Measurements from ENCODE around the gene CEP85. TPM values are rescaled to one million over a fixed set of nuclear protein-coding genes. Genes with fewer than 3 reads are reported as not detected.

Gene CEP85
- total RNA-seq, 1 experiment from 2014 or later, result 38.6 TPM

- H3K4me2 ChIP-seq (ENCODE audit: insufficient read depth, insufficient read length, low read length), result no peak overlapping the region
- H2BK120ac ChIP-seq (ENCODE audit: low read depth, low read length, poor library complexity, severe bottlenecking), result no peak overlapping the region
- H3K4me1 ChIP-seq (ENCODE audit: insufficient read depth, low read length), result no peaks in the 10 kb centered on the region
- no peak overlapping the region; the same call in 1 of the 2 replicates for H3K14ac ChIP-seq (ENCODE audit: insufficient read depth, low read length)
- no peak overlapping the region for H3K23ac ChIP-seq (ENCODE audit: insufficient read length, low read depth, low read length)
- H3K18ac ChIP-seq (ENCODE audit: insufficient read length, low read depth, low read length), result no peak overlapping the region
- H3K27ac ChIP-seq (ENCODE audit: insufficient read length, low read depth, low read length), result no peak overlapping the region
- H2BK15ac ChIP-seq (ENCODE audit: low read depth, low read length), result no peak overlapping the region
- no peak overlapping the region for H3T11ph ChIP-seq (ENCODE audit: low read length)
- no peak overlapping the region for H2AK5ac ChIP-seq (ENCODE audit: insufficient read length, low read length)
- Mint-ChIP-seq H3K9me3 (no peaks in the 10 kb centered on the region), H3K36me3 (ENCODE audit: insufficient read depth in 1 of 3, low read depth in 3 of 3) (peaks cover 12 to 45% (median 40%) of the 10 kb centered on the region in 3 experiments; a peak in 6 of 7 replicates), H3K27ac (peak overlapping the region in 2 of 3 experiments; percentile 89 to 90; a peak in 4 of 7 replicates), H3K4me1 (peaks cover 0 to 6% of the 10 kb centered on the region in 2 experiments; a peak in 1 of 4 replicates), H3K4me3 (no peak overlapping the region), H3K27me3 (ENCODE audit: low read depth) (no peaks in the 10 kb centered on the region)
- H2BK5ac ChIP-seq (ENCODE audit: insufficient read length, low read length), result no peak overlapping the region
- H3K27me3 ChIP-seq (ENCODE audit: insufficient read depth, low read length), result no peaks in the 10 kb centered on the region
- no peak overlapping the region for H3K4ac ChIP-seq (ENCODE audit: low read depth, low read length)
- no peak overlapping the region for H3K56ac ChIP-seq (ENCODE audit: insufficient read length, low read depth, low read length)
- no peaks in the 10 kb centered on the region for H4K20me1 ChIP-seq (ENCODE audit: control insufficient read depth, insufficient read depth, insufficient read length)
- no peaks in the 10 kb centered on the region for H3K79me1 ChIP-seq (ENCODE audit: insufficient read depth, low read depth, low read length, poor library complexity, severe bottlenecking)
- no peak overlapping the region for H3K9ac ChIP-seq (ENCODE audit: extremely low read depth, insufficient read length, low read length)
- no peaks in the 10 kb centered on the region for H3K9me3 ChIP-seq (ENCODE audit: control insufficient read depth, low read depth, low read length)
- H2AFZ ChIP-seq (ENCODE audit: low read length), result no peak overlapping the region
- WGBS (ENCODE audit: extremely low coverage, insufficient read length, low lambda C conversion rate), result no CpG with 5 or more reads among the region's 8 CpGs
- H2BK20ac ChIP-seq (ENCODE audit: low read depth, low read length, poor library complexity, severe bottlenecking), result no peak overlapping the region
- no peak overlapping the region for H4K5ac ChIP-seq (ENCODE audit: insufficient read length, low read depth, low read length)
- no peak overlapping the region for H4K8ac ChIP-seq (replicated peaks; ENCODE audit: insufficient read length, low read depth, low read length)
- DNase-seq, result no peak
- TF ChIP-seq CTCF (conservative IDR thresholded peaks at IDR 0.05), result no peak
- H3K79me2 ChIP-seq (ENCODE audit: insufficient read depth, low read length), result no peaks in the 10 kb centered on the region
- no peak overlapping the region for H4K91ac ChIP-seq (ENCODE audit: insufficient read length, low read depth, low read length)
- H2BK12ac ChIP-seq (ENCODE audit: insufficient read length, low read depth, low read length), result no peak overlapping the region
- H3K23me2 ChIP-seq (ENCODE audit: insufficient read length, low read depth, low read length, poor library complexity, severe bottlenecking), result no peaks in the 10 kb centered on the region
Observed at GRCh38 chr1:26327956-26328362, 94.0 kb downstream of the CEP85 start.

Other genes with a start within 250 kb of the CEP85 start
- 8.2 and 12.4 TPM in 2 replicates for gene PAFAH2, start 236.1 kb upstream of the CEP85 start, total RNA-seq (2021)
- 1.0 and 1.1 TPM in 2 replicates for gene EXTL1, start 212.4 kb upstream of the CEP85 start, total RNA-seq (2021)
- 0.35 TPM in 2 replicates for gene SLC30A2, start 188.1 kb upstream of the CEP85 start, total RNA-seq (2021)
- not detected in 2 replicates for gene TRIM63, start 166.6 kb upstream of the CEP85 start, total RNA-seq (2021)
- gene PDIK1L, start 122.4 kb upstream of the CEP85 start, total RNA-seq (2021), result 5.6 and 7.1 TPM in 2 replicates
- gene FAM110D, start 75.1 kb upstream of the CEP85 start, total RNA-seq (2021), result 0.46 TPM in 2 replicates
- not detected in 2 replicates for gene C1orf232, start 65.2 kb upstream of the CEP85 start, total RNA-seq (2021)
- gene ZNF593, start 64.3 kb upstream of the CEP85 start, total RNA-seq (2021), result 48.2 and 51.2 TPM in 2 replicates
- gene ZNF593OS, start 62.4 kb upstream of the CEP85 start, total RNA-seq (2021), result not detected in 2 replicates
- gene CNKSR1, start 56.7 kb upstream of the CEP85 start, total RNA-seq (2021), result 23.4 and 26.3 TPM in 2 replicates
- gene CATSPER4, start 43.6 kb upstream of the CEP85 start, total RNA-seq (2021), result 0.26 TPM in 1 of 2 replicates, not detected in the other
- gene SH3BGRL3, start 45.9 kb downstream of the CEP85 start, total RNA-seq (2021), result 86.2 and 86.3 TPM in 2 replicates
- gene UBXN11, start 72.4 kb downstream of the CEP85 start, total RNA-seq (2021), result 13.1 and 13.7 TPM in 2 replicates
- gene CD52, start 83.8 kb downstream of the CEP85 start, total RNA-seq (2021), result 3.8 and 4.1 TPM in 2 replicates
- gene CRYBG2, start 119.9 kb downstream of the CEP85 start, total RNA-seq (2021), result 11.8 and 12.8 TPM in 2 replicates
- gene ZNF683, start 138.6 kb downstream of the CEP85 start, total RNA-seq (2021), result not detected in 2 replicates
- 1,267 and 1,289 TPM in 2 replicates for gene LIN28A, start 176.6 kb downstream of the CEP85 start, total RNA-seq (2021)
- 49.8 and 61.2 TPM in 2 replicates for gene DHDDS, start 198.1 kb downstream of the CEP85 start, total RNA-seq (2021)
- 622 and 626 TPM in 2 replicates for gene HMGN2, start 238.2 kb downstream of the CEP85 start, total RNA-seq (2021)